ENCODE results near the gene TBC1D13. TPM values are rescaled to one million over a fixed set of nuclear protein-coding genes. Genes with fewer than 3 reads are reported as not detected.
"Not testable (repeated sequence)": the region's sequence is repeated elsewhere in the genome, so short reads cannot be mapped to it uniquely, and the experiment has no call there.

TBC1D13 gene
- polyA plus RNA-seq, 1 donor from 2014 or later, result 30.0 TPM

- no peak overlapping the region for H3K27ac ChIP-seq (ENCODE audit: low read length)
- TF ChIP-seq, protein P1, sequence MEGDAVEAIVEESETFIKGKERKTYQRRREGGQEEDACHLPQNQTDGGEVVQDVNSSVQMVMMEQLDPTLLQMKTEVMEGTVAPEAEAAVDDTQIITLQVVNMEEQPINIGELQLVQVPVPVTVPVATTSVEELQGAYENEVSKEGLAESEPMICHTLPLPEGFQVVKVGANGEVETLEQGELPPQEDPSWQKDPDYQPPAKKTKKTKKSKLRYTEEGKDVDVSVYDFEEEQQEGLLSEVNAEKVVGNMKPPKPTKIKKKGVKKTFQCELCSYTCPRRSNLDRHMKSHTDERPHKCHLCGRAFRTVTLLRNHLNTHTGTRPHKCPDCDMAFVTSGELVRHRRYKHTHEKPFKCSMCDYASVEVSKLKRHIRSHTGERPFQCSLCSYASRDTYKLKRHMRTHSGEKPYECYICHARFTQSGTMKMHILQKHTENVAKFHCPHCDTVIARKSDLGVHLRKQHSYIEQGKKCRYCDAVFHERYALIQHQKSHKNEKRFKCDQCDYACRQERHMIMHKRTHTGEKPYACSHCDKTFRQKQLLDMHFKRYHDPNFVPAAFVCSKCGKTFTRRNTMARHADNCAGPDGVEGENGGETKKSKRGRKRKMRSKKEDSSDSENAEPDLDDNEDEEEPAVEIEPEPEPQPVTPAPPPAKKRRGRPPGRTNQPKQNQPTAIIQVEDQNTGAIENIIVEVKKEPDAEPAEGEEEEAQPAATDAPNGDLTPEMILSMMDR (IDR thresholded peaks at IDR 0.05; ENCODE audit: poor library complexity, severe bottlenecking), result no peak
- TF ChIP-seq TAF1 (IDR thresholded peaks at IDR 0.05; ENCODE audit: low read depth) (no peak), RAD21 (conservative IDR thresholded peaks at IDR 0.05) (no peak), MXI1 (conservative IDR thresholded peaks at IDR 0.05; ENCODE audit: poor library complexity, severe bottlenecking) (no peak), POLR2AphosphoS5 (IDR thresholded peaks at IDR 0.05) (no peak), SMC3 (conservative IDR thresholded peaks at IDR 0.05; ENCODE audit: poor library complexity) (no peak), REST (IDR thresholded peaks at IDR 0.05; ENCODE audit: borderline replicate concordance) (no peak), EZH2 (IDR thresholded peaks at IDR 0.05; ENCODE audit: borderline replicate concordance, insufficient read depth, low read length, poor library complexity, severe bottlenecking) (no peak), EP300 (conservative IDR thresholded peaks at IDR 0.05; ENCODE audit: poor library complexity, severe bottlenecking) (no peak)
- no peak overlapping the region for H3K4me2 ChIP-seq (ENCODE audit: low read length)
- no peaks in the 10 kb centered on the region for H3K27me3 ChIP-seq (ENCODE audit: insufficient read depth, low read depth, low read length)
- H4K20me1 ChIP-seq (ENCODE audit: insufficient read depth), result no peaks in the 10 kb centered on the region
- no peaks in the 10 kb centered on the region for H3K9me3 ChIP-seq (ENCODE audit: low read length)
- no peak overlapping the region for H2AFZ ChIP-seq (ENCODE audit: low read depth, low read length)
- no peak overlapping the region for H3K9ac ChIP-seq (ENCODE audit: low read length)
- no peaks in the 10 kb centered on the region for H3K9me2 ChIP-seq (ENCODE audit: insufficient read depth, low read length)
- H3K79me2 ChIP-seq (replicated peaks; ENCODE audit: insufficient read depth, low read length), result peaks cover 20% of the 10 kb centered on the region
- H3K4me3 ChIP-seq (ENCODE audit: low read length), result no peak overlapping the region
- H3K36me3 ChIP-seq (ENCODE audit: insufficient read depth, low read length), result no peaks in the 10 kb centered on the region
- H3F3A ChIP-seq (ENCODE audit: insufficient read depth, low read length, poor library complexity, severe bottlenecking), result no peaks in the 10 kb centered on the region
Observed at GRCh38 chr9:128773049-128773448, 14.0 kb upstream of the TBC1D13 start.

GRCh38 chr9:128774804-128775203 is 12.2 kb upstream of the TBC1D13 start:
- no peak overlapping the region for H2AFZ ChIP-seq (ENCODE audit: low read depth, low read length)
- no peaks in the 10 kb centered on the region for H3F3A ChIP-seq (ENCODE audit: insufficient read depth, low read length, poor library complexity, severe bottlenecking)
- no peaks in the 10 kb centered on the region for H3K27me3 ChIP-seq (ENCODE audit: insufficient read depth, low read depth, low read length)
- H4K20me1 ChIP-seq (ENCODE audit: insufficient read depth), result no peaks in the 10 kb centered on the region
- no peak overlapping the region for H3K4me2 ChIP-seq (ENCODE audit: low read length)
- no peaks in the 10 kb centered on the region for H3K36me3 ChIP-seq (ENCODE audit: insufficient read depth, low read length)
- H3K27ac ChIP-seq (ENCODE audit: low read length), result no peak overlapping the region
- no peak overlapping the region for H3K9ac ChIP-seq (ENCODE audit: low read length)
- no peak overlapping the region for H3K4me3 ChIP-seq (ENCODE audit: low read length)
- H3K9me2 ChIP-seq (ENCODE audit: insufficient read depth, low read length), result no peaks in the 10 kb centered on the region
- no peak for TF ChIP-seq POLR2AphosphoS5 (IDR thresholded peaks at IDR 0.05)
- TF ChIP-seq, protein P1 (IDR thresholded peaks at IDR 0.05; ENCODE audit: poor library complexity, severe bottlenecking), result no peak
- TF ChIP-seq EP300 (conservative IDR thresholded peaks at IDR 0.05; ENCODE audit: poor library complexity, severe bottlenecking), result no peak
- TF ChIP-seq SMC3 (conservative IDR thresholded peaks at IDR 0.05; ENCODE audit: poor library complexity), result no peak
- H3K9me3 ChIP-seq (ENCODE audit: low read length), result no peaks in the 10 kb centered on the region
- H3K79me2 ChIP-seq (replicated peaks; ENCODE audit: insufficient read depth, low read length), result peaks cover 12% of the 10 kb centered on the region

DNA sequence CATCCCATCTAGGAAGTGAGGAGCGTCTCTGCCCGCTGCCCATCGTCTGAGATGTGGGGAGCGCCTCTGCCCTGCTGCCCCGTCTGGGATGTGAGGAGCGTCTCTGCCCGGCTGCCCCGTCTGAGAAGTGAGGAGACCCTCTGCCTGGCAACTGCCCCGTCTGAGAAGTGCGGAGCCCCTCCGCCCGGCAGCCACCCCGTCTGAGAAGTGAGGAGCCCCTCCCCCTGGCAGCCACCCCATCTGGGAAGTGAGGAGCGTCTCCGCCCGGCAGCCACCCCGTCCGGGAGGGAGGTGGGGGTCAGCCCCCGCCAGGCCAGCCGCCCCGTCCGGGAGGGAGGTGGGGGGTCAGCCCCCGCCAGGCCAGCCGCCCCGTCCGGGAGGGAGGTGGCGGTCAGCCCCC is 7.0 kb upstream of the TBC1D13 start:
- not testable (repeated sequence) for H3K9me2 ChIP-seq (ENCODE audit: insufficient read depth, low read length); H2AFZ ChIP-seq (ENCODE audit: low read depth, low read length); H3K27me3 ChIP-seq (ENCODE audit: insufficient read depth, low read depth, low read length); H3K4me2 ChIP-seq (ENCODE audit: low read length); H3K9me3 ChIP-seq (ENCODE audit: low read length); H3K36me3 ChIP-seq (ENCODE audit: insufficient read depth, low read length); H3K9ac ChIP-seq (ENCODE audit: low read length); H3K27ac ChIP-seq (ENCODE audit: low read length); H3F3A ChIP-seq (ENCODE audit: insufficient read depth, low read length, poor library complexity, severe bottlenecking); H4K20me1 ChIP-seq (ENCODE audit: insufficient read depth); H3K79me2 ChIP-seq (replicated peaks; ENCODE audit: insufficient read depth, low read length); H3K4me3 ChIP-seq (ENCODE audit: low read length)

Data from neural cell (in vitro differentiated cells).